Islet of Langerhans (tissue), 1 donor: ENCODE results near the gene UBR3.
"Not testable (repeated sequence)": the region's sequence is repeated elsewhere in the genome, so short reads cannot be mapped to it uniquely, and the experiment has no call there.

Experiments used
- FAIRE-seq: peaks from one replicate; lab custom pipeline; 2011; peaks lifted over from hg19 to GRCh38; lab: Jason Lieb, UNC

Gene UBR3

GRCh38 chr2:169946092-169946491 is 118.8 kb downstream of the UBR3 start:
- FAIRE-seq, result peak; percentile 24

- FAIRE-seq, result no peak
Measured at GRCh38 chr2:169946546-169946945, 119.3 kb downstream of the UBR3 start.

GRCh38 chr2:169955940-169956339 is 128.7 kb downstream of the UBR3 start:
- FAIRE-seq, result no peak

GRCh38 chr2:169957219-169957618 is 130.0 kb downstream of the UBR3 start:
- not testable (repeated sequence) for FAIRE-seq

GRCh38 chr2:169961911-169962310 is 134.7 kb downstream of the UBR3 start:
- FAIRE-seq, result no peak

- FAIRE-seq, result no peak
Measured at GRCh38 chr2:169963786-169964185, 136.5 kb downstream of the UBR3 start.

GRCh38 chr2:169964740-169965139 is 137.5 kb downstream of the UBR3 start:
- FAIRE-seq, result no peak

GRCh38 chr2:169965495-169965894 is 138.2 kb downstream of the UBR3 start:
- no peak for FAIRE-seq

GRCh38 chr2:169966454-169966853 is 139.2 kb downstream of the UBR3 start:
- FAIRE-seq, result no peak

GRCh38 chr2:169968743-169969142 is 141.5 kb downstream of the UBR3 start:
- FAIRE-seq, result no peak

- FAIRE-seq, result no peak
Measured at GRCh38 chr2:169975221-169975620, 148.0 kb downstream of the UBR3 start.

- FAIRE-seq, result no peak
Measured at GRCh38 chr2:169976335-169976851, 149.1 kb downstream of the UBR3 start.

- FAIRE-seq, result no peak
Measured at GRCh38 chr2:169977530-169977929, 150.3 kb downstream of the UBR3 start.

- FAIRE-seq, result no peak
Measured at GRCh38 chr2:169978402-169979017, 151.3 kb downstream of the UBR3 start.

- FAIRE-seq, result no peak
Measured at GRCh38 chr2:169979025-169979424, 151.8 kb downstream of the UBR3 start.

GRCh38 chr2:169980001-169980400 is 152.7 kb downstream of the UBR3 start:
- no peak for FAIRE-seq

- FAIRE-seq, result no peak
Measured at GRCh38 chr2:169980643-169981042, 153.4 kb downstream of the UBR3 start.

- FAIRE-seq, result no peak
Measured at GRCh38 chr2:169982929-169983328, 155.7 kb downstream of the UBR3 start.

- no peak for FAIRE-seq
Measured at GRCh38 chr2:169983506-169983905, 156.3 kb downstream of the UBR3 start.

- no peak for FAIRE-seq
Measured at GRCh38 chr2:169984145-169984544, 156.9 kb downstream of the UBR3 start.

- no peak for FAIRE-seq
Measured at GRCh38 chr2:169994752-169995151, 167.5 kb downstream of the UBR3 start.

GRCh38 chr2:169997140-169997887 is 170.1 kb downstream of the UBR3 start:
- no peak for FAIRE-seq

GRCh38 chr2:169999054-169999453 is 171.8 kb downstream of the UBR3 start:
- no peak for FAIRE-seq

- FAIRE-seq, result no peak
Measured at GRCh38 chr2:170002096-170002495, 174.8 kb downstream of the UBR3 start.
